Ascending aorta (tissue), 2 donors: Measurements from ENCODE around the gene STX11. TPM values are rescaled to one million over a fixed set of nuclear protein-coding genes. Genes with fewer than 3 reads are reported as not detected.

Experiments used
- DNase-seq, 2 donors: peaks; one replicate each; pipeline ENCODE4 v3.0.0-alpha.2; 2019; ENCODE audit warnings: low spot score in 2 of 2
- H3K27ac ChIP-seq, 2 donors: fragments of 200-600 bp; sonication (generic); one replicate each; pipeline ENCODE4 v1.5.1; 2016 to 2017; ENCODE audit warnings: mild to moderate bottlenecking in 1 of 2
- H3K27me3 ChIP-seq: fragments of 200-600 bp; sonication (generic); one replicate; pipeline ENCODE4 v1.5.1; 2017
- H3K36me3 ChIP-seq, 2 donors: fragments of 200-600 bp; sonication (generic); one replicate each; pipeline ENCODE4 v1.5.1; 2016
- H3K4me1 ChIP-seq, 2 donors: fragments of 200-600 bp; sonication (generic); one replicate each; pipeline ENCODE4 v1.5.1; 2016 to 2017; ENCODE audit warnings: mild to moderate bottlenecking in 1 of 2
- H3K4me3 ChIP-seq, 2 donors: fragments of 200-600 bp; sonication (generic); one replicate each; pipeline ENCODE4 v1.5.1; 2016 to 2017; ENCODE audit warnings: mild to moderate bottlenecking in 1 of 2
- H3K9me3 ChIP-seq, 2 donors: fragments of 200-600 bp; sonication (generic); one replicate each; pipeline ENCODE4 v1.5.1; 2016
- intact Hi-C: fragments of 100-400 bp; cut with DNase I; formaldehyde crosslinking; loops from one replicate; pipeline ENCODE4 v1.15.1; 2023
- total RNA-seq: library from RNA; depleted of rRNA; stranded (reverse); fragments of >200 nt; gene quantifications from one replicate; pipeline ENCODE4 v1.1.0, GENCODE V29; 2016
- TF ChIP-seq, protein P1 (sequence below), 3 experiments: fragments of 200-600 bp in 2 of 3; fragments of 450-650 bp in 1 of 3; sonication (generic) in 2 of 3; IDR thresholded peaks; one replicate each; pipeline ENCODE4 v1.5.1; 2016 to 2019; ENCODE audit warnings: antibody characterized with exemption in 3 of 3, mild to moderate bottlenecking in 1 of 3, moderate library complexity in 1 of 3

STX11 gene
- total RNA-seq, 1 donor from 2014 or later = 29.5 TPM

DNA sequence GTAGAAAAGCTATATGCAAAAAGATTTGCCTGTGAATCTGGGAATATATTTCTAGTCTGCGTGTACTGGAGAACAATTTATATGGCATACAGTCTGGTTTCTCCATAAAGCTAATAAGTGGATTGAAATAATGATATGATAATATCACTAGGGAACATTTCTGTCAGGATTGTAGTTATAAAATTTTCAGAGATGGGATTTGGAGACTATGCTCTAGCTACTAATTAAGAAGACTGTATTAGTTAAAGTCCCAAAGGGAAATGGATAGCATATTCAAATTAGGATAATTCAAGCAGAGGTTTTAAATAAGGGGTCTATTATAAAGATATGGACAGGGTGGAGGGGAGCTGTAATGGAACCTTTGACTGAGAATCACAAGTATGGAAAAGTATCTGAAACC is 7.2 kb upstream of the STX11 start:
- H3K4me1 ChIP-seq = no peaks in the 10 kb centered on the region
- no peaks in the 10 kb centered on the region for H3K36me3 ChIP-seq
- no peak overlapping the region for H3K27ac ChIP-seq
- H3K27me3 ChIP-seq = no peaks in the 10 kb centered on the region
- H3K9me3 ChIP-seq = no peaks in the 10 kb centered on the region
- intact Hi-C loops = no loop called here
- H3K4me3 ChIP-seq = no peak overlapping the region
- TF ChIP-seq, protein P1, sequence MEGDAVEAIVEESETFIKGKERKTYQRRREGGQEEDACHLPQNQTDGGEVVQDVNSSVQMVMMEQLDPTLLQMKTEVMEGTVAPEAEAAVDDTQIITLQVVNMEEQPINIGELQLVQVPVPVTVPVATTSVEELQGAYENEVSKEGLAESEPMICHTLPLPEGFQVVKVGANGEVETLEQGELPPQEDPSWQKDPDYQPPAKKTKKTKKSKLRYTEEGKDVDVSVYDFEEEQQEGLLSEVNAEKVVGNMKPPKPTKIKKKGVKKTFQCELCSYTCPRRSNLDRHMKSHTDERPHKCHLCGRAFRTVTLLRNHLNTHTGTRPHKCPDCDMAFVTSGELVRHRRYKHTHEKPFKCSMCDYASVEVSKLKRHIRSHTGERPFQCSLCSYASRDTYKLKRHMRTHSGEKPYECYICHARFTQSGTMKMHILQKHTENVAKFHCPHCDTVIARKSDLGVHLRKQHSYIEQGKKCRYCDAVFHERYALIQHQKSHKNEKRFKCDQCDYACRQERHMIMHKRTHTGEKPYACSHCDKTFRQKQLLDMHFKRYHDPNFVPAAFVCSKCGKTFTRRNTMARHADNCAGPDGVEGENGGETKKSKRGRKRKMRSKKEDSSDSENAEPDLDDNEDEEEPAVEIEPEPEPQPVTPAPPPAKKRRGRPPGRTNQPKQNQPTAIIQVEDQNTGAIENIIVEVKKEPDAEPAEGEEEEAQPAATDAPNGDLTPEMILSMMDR (IDR thresholded peaks at IDR 0.05) = no peak
- DNase-seq = no peak

DNA sequence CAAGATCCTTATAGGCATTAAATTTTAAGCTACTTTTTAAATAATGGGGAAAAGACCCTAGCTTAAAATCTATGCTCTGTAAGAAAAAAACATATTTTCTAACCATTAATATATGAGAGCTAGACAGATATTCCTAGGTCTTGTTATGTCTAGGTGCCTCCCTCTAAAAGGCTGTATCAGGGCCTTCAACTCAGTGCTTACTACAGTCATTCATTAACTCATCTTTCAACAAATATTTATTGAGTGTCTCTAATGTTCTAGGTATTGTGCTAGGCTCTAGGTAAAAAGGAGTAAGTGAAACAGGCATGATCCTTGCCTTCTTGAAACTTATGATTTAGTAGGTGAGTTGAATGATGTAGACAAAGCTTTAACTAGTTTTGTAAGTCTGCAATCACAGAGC is 6.4 kb upstream of the STX11 start:
- Histone ChIP-seq H3K27ac (no peak overlapping the region), H3K4me3 (no peak overlapping the region), H3K27me3 (no peaks in the 10 kb centered on the region), H3K36me3 (no peaks in the 10 kb centered on the region), H3K4me1 (no peaks in the 10 kb centered on the region), H3K9me3 (no peaks in the 10 kb centered on the region)
- no peak for DNase-seq
- TF ChIP-seq, protein P1 (IDR thresholded peaks at IDR 0.05) = no peak
- intact Hi-C loops = no loop called here

DNA sequence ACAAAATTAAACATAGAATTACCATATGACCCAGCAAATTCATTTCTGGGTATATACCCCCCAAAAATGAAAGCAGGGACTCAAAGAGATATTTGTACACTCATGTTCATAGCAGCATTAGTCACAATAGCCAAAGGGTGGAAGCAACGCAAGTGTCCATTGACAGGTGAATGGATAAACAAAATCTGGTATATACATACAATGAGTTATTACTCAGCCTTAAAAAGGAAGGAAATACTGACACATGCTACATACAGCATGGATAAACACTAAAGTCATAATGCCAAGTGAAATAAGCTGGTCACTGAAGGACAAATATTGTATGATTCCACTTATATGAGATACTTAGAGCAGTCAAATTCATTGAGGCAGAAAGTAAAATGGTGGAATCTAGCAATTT is 5.3 kb upstream of the STX11 start:
- Histone ChIP-seq H3K4me3 (no peak overlapping the region), H3K9me3 (no peaks in the 10 kb centered on the region), H3K36me3 (no peaks in the 10 kb centered on the region), H3K4me1 (no peaks in the 10 kb centered on the region), H3K27ac (no peak overlapping the region), H3K27me3 (no peaks in the 10 kb centered on the region)
- DNase-seq = no peak
- intact Hi-C loops = no loop called here
- TF ChIP-seq, protein P1 (IDR thresholded peaks at IDR 0.05) = no peak

DNA sequence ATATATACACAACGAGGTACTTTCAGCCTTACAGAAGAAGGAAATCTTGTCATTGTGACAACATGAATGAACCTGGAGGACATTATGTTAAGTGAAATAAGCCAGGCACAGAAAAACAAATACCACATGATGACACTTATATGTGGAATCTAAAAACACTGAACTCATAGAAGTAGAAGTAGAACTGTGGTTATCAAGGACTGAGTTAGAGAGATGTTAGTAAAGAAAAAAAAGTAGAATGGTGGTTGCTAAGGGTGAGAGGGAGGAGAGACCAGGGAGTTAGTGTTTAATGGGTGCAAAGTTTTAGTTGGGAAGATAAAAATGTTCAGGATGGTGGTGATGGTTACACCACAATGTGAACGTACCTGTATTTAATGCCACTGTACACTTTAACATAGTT is 4.8 kb upstream of the STX11 start:
- no peak for DNase-seq
- no peaks in the 10 kb centered on the region for H3K9me3 ChIP-seq
- no peak overlapping the region for H3K27ac ChIP-seq
- no peaks in the 10 kb centered on the region for H3K4me1 ChIP-seq
- H3K4me3 ChIP-seq = no peak overlapping the region
- no peaks in the 10 kb centered on the region for H3K36me3 ChIP-seq
- intact Hi-C loops = no loop called here
- no peaks in the 10 kb centered on the region for H3K27me3 ChIP-seq
- TF ChIP-seq, protein P1 (IDR thresholded peaks at IDR 0.05) = no peak

DNA sequence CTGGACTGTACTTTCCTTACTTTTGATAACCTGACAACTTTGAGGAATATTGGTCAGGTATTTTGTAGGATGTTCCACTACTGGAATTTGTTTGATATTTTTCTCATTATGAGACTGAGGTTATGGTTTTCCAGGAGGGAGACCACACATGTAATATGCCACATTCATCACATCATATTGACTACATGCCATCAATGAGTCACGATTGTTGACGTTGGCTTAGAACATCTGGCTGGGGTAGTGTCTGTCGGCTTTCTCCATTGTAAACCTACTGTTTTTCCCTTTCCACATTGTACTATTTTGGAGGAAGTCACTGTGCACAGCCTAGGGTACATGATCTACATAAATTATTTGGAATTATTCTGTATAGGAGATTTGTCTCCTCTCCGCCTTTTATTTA is 1.4 kb upstream of the STX11 start:
- no peaks in the 10 kb centered on the region for H3K9me3 ChIP-seq
- no peak overlapping the region for H3K27ac ChIP-seq
- no peak overlapping the region for H3K4me3 ChIP-seq
- H3K36me3 ChIP-seq = no peaks in the 10 kb centered on the region
- DNase-seq = no peak
- peaks cover 0 to 4% of the 10 kb centered on the region in 2 donors for H3K4me1 ChIP-seq
- no peaks in the 10 kb centered on the region for H3K27me3 ChIP-seq
- TF ChIP-seq, protein P1 (IDR thresholded peaks at IDR 0.05) = no peak
- intact Hi-C loops = loop anchor here (1.0 kb wide), 1 partner anchor 16 kb away; no protein-coding TSS in a partner anchor

DNA sequence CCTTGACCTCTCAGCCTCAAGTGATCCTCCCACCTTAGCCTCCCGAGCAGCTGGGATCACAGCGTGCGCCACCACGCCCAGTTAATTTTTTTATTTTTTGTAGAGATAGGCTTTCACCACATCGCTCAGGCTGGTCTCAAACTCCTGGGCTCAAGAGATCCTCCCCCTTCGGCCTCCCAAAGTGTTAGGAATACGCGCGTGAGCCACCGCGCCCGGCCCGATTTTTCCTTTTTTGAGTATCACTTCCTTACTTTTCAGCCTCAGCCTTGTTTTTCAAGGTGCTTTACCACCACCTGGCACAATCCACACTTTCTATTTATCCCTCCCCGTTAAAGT is 791 bp upstream of the STX11 start:
- H3K9me3 ChIP-seq = no peaks in the 10 kb centered on the region
- H3K36me3 ChIP-seq = no peaks in the 10 kb centered on the region
- H3K27me3 ChIP-seq = no peaks in the 10 kb centered on the region
- no peak for DNase-seq
- intact Hi-C loops = no loop called here
- H3K4me3 ChIP-seq = peak overlapping the region; percentile 68 to 80
- H3K4me1 ChIP-seq = peaks cover 0 to 4% of the 10 kb centered on the region in 2 donors
- TF ChIP-seq, protein P1 (IDR thresholded peaks at IDR 0.05) = no peak
- no peak overlapping the region for H3K27ac ChIP-seq
